LNCAP (cell line): ENCODE measurements around the gene SMCO3.

ENCODE experiments used
- CTCF ChIP-seq: fragments of 450-650 bp; IDR thresholded peaks from 2 replicates; pipeline ENCODE4 v1.5.1; 2017; ENCODE audit warnings: mild to moderate bottlenecking

SMCO3 gene

DNA sequence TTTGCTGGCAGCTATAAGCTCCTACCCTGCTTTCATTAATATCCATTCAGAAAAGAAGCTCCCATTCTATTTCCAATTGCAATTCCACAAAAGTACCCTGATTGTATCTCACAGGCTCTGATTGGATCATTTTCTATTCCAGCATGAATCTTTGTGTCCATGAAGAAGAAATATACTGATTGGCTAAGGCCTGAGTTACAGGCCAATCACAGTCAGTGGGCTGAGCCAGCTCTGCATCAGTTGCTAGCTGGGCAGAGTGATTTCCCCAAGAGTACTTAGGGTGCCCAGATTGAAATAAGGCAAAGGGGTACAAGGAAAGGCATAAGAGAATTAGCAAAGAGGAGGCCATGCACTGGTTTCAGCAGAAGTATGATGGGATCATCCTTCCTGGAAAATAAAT, 14.9 kb upstream of the SMCO3 start:
- no peak for TF ChIP-seq CTCF

DNA sequence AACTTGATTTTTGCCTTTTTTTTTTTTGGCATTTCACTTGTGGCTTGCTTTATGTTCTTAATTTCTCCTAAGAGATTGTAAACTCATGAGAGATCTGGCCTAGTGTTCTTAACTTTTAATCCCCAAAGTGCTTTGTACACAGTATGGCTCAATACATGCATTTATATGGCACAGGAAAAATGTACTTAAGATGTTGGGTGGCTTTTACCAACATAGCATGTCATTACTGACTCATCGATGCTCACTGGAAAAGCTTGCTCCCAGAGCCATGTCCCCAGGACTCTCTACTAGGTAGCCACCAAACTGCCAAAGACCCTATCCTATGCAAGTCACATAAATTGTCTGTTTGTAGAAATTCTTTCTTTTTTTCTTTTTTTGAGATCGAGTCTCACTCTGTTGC, 13.1 kb upstream of the SMCO3 start:
- no peak for TF ChIP-seq CTCF

DNA sequence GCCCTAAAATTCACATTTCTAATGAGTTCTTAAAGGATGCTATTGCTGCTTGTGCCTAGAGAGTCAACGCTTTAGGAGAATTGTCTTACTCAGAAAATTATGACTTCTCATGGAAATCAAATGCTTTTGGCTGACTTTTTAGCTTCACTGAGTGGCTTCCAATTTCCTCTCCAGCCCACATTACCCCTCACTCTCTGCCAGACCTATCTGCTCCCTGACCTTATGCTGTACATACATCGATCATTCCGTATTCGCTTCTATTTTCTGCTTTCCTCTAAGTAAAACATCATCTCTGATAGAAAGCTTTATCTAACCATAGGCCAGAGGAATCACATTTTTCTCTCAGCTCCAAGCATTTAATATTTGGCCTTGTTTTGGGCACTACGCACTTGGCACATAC, 12.5 kb upstream of the SMCO3 start:
- TF ChIP-seq CTCF, result no peak

DNA sequence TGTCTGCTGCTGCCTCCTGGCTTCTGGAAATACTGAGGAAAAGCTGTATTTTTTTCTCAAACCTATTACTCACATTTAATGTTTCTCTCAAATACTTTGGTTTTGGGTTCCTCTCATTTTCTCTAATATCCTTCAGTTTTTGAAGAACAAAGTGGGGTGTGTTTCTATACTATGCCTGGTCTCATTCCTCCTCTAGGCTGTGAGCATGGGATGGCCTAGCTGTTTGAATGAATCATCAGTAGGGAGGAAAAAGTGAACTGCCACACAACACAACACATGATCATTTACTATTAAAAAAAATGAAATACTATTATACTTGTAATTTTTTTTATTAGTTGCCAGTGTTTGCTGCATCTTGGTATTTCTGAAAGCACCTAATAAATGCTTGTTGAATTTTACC, 11.3 kb upstream of the SMCO3 start:
- TF ChIP-seq CTCF, result no peak

GRCh38 chr12:14824012-14824634, 10.1 kb upstream of the SMCO3 start:
- no peak for TF ChIP-seq CTCF

- no peak for TF ChIP-seq CTCF
Measured at GRCh38 chr12:14811486-14811885, 2.5 kb downstream of the SMCO3 start.

DNA sequence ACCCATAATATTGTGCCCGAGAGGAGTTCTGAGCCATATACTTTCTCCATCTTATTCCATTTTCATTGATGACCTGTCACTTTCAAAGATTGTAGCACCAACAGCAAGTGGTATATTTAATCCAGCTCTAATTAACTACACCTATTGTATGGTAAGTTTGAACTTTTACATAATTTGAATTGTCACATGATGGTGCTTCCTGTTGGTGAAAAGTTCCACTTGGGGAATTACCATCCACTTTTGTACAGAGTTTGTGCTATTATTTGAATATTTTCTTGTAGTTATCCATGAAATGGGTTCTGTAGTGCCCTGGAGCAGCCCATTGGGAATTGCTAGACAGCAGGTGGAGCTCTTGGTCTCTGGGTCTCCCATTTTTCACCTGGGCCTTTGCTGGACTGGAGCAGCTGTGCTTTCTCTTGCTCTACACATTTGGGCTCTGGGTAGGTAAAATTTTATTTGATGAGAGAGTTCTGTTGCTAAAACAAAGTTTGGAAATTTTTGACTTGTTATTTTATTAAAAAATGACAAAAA, 3.0 kb downstream of the SMCO3 start:
- peak; percentile 69 for TF ChIP-seq CTCF
